Activated T-cell treated with anti-CD3 and anti-CD28 coated beads, Interleukin-2, amount 50 U/mL, for 72 hours (primary cell): ENCODE measurements around the gene ASXL3. TPM values are rescaled to one million over a fixed set of nuclear protein-coding genes. Genes with fewer than 3 reads are reported as not detected.

Experiments used
- ATAC-seq, 2 donors: fragments of 150-1000 bp; cut with Tn5 transposase; replicated peaks in 1 of 2; 2 replicates each; pipeline ENCODE4 v1.10.0; 2021; ENCODE audit warnings: moderate library complexity in 2 of 2, mild to moderate bottlenecking in 1 of 2
- DNase-seq, 2 donors: peaks; one replicate each; pipeline ENCODE4 v3.0.0; 2021 to 2022; ENCODE audit warnings: mixed read lengths in 1 of 2
- H3K27ac Mint-ChIP-seq: one replicate; pipeline ENCODE4 v1.8.0; 2022; ENCODE audit warnings: mild to moderate bottlenecking, moderate library complexity, mixed read lengths
- H3K27me3 Mint-ChIP-seq: one replicate; pipeline ENCODE4 v1.8.0; 2022; ENCODE audit warnings: low read depth, mixed read lengths
- H3K36me3 Mint-ChIP-seq, 2 donors: one replicate each; pipeline ENCODE4 v1.8.0; 2022; ENCODE audit warnings: mixed read lengths in 2 of 2, mild to moderate bottlenecking in 1 of 2; ENCODE audit not compliant: insufficient read depth in 2 of 2
- H3K4me1 Mint-ChIP-seq: one replicate; pipeline ENCODE4 v1.8.0; 2022; ENCODE audit warnings: low read depth, mixed read lengths
- H3K4me3 Mint-ChIP-seq, 2 donors: one replicate each; pipeline ENCODE4 v1.8.0; 2022; ENCODE audit warnings: mild to moderate bottlenecking in 2 of 2, mixed read lengths in 2 of 2, moderate library complexity in 2 of 2
- H3K9me3 Mint-ChIP-seq, 2 donors: one replicate each; pipeline ENCODE4 v1.8.0; 2022; ENCODE audit warnings: mixed read lengths in 2 of 2
- total RNA-seq, 2 donors: library from RNA; stranded (reverse); gene quantifications; one replicate each; pipeline ENCODE4 v1.2.3, GENCODE V29; 2022

The ASXL3 gene
- total RNA-seq, 2 donors from 2014 or later, result not detected

DNA sequence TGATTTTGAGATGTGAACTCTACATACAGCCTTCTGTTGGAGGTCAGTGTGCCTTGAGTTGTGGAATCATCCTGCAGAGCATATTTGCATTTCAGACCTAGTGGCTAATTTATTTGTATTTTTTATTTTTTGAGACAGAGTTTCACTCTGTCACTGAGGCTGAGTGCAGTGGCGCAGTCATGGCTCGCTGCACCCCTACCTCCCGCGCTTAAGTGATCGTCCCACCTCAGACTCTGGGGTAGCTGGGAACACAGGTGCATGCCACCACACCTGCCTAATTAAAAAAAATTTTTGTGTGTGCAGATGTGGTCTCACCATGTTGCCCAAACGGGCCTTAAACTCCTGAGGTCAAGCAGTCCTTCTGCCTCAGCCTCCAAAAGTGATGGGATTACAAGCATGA, 104.4 kb downstream of the ASXL3 start:
- H3K9me3 Mint-ChIP-seq, result peaks cover 0 to 10% of the 10 kb centered on the region in 2 donors

DNA sequence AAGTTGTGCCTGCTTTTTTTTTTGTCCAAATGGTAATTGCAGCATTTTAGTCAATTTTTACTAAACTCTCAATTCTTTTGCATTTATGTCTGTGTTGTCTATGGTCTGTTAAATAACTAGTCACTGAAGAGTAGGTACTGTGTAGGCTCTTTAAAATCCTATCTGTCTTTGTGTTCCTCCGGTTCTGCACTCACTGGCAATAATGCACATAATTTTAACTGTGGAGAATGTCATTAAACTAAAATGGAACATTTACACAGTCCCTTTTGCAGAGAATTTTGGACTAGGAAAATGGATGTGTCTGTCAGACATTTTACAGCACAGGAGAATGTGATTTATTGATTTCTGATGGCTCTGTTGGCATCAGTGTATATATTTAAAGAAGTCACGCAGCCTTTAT, 116.6 kb downstream of the ASXL3 start:
- H3K27ac Mint-ChIP-seq, result no peak overlapping the region
- H3K4me3 Mint-ChIP-seq, result no peak overlapping the region
- DNase-seq (no peak), ATAC-seq (no peak)
- H3K4me1 Mint-ChIP-seq, result no peaks in the 10 kb centered on the region
- H3K27me3 Mint-ChIP-seq, result no peaks in the 10 kb centered on the region
- H3K36me3 Mint-ChIP-seq, result no peaks in the 10 kb centered on the region
- peaks cover 9 to 10% of the 10 kb centered on the region in 2 donors for H3K9me3 Mint-ChIP-seq

More for the DNA sequence above, 104.4 kb downstream of the ASXL3 start:
- Mint-ChIP-seq H3K27ac (no peak overlapping the region), H3K27me3 (no peaks in the 10 kb centered on the region), H3K4me3 (no peak overlapping the region), H3K36me3 (no peaks in the 10 kb centered on the region), H3K4me1 (no peaks in the 10 kb centered on the region)
- ATAC-seq (no peak), DNase-seq (no peak)

DNA sequence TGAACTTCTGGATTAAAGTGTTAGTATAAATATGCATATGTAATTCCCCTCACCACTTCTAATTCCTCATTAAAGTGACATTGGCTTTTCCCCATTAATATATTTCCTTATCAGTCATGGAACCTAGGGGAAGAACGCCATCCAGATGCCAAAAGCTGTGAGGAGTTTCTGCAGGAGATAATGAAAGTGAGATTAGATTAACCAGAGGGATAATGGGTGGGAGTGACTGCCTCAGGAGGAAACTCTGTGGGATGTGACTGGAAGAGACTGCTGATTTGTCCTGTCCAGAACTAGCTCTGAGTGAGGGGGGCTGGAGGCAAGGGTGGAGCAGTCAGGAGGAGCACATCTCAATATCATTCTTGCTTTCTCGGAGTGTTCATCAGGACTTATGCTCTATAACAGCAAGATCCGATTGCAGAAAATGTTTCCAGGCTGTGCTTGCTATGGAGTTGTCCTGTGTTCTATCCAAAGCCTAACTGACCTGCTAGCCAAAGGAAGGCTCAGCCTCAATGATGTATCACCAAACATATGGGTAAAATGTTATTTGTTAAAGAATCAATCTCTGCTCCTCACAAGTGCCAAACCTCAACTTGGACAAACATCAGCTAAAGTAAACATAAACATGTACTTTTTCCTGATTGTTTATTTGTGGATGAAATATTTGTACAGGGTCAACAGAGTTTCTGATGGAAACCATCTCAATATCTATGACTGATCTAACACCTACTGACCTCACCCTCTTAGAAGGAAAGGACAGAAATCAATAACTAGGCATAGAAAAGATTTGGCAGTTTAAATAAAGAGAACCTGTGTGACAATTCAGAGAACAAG, 118.5 kb downstream of the ASXL3 start:
- H3K27ac Mint-ChIP-seq, result no peak overlapping the region
- DNase-seq, result no peak
- no peaks in the 10 kb centered on the region for H3K4me1 Mint-ChIP-seq
- H3K4me3 Mint-ChIP-seq, result no peak overlapping the region
- ATAC-seq, result no peak
- peaks cover 8 to 9% of the 10 kb centered on the region in 2 donors for H3K9me3 Mint-ChIP-seq
- no peaks in the 10 kb centered on the region for H3K27me3 Mint-ChIP-seq
- no peaks in the 10 kb centered on the region for H3K36me3 Mint-ChIP-seq

DNA sequence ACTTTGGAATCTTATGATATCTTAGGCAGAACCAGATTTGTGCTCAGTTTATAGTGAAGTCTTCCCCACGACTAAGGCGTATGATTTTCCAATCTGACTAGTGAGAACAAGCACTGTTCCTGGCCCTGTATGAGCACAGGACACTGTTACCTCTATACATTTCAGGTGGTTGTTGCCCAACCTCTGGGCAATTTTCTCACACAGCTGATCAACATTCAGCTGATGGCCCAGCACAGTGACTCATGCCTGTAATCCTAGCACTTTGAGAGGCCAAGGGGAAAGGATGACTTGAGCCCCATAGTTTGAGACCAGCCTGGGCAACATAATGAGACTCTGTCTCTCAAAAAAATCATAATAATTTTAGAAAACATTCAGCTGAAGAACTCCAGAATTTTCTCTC, 119.5 kb downstream of the ASXL3 start:
- H3K27me3 Mint-ChIP-seq, result no peaks in the 10 kb centered on the region
- H3K27ac Mint-ChIP-seq, result no peak overlapping the region
- H3K36me3 Mint-ChIP-seq, result no peaks in the 10 kb centered on the region
- H3K4me1 Mint-ChIP-seq, result no peaks in the 10 kb centered on the region
- ATAC-seq (no peak), DNase-seq (no peak)
- H3K4me3 Mint-ChIP-seq, result no peak overlapping the region
- H3K9me3 Mint-ChIP-seq, result peaks cover 7 to 10% of the 10 kb centered on the region in 2 donors

DNA sequence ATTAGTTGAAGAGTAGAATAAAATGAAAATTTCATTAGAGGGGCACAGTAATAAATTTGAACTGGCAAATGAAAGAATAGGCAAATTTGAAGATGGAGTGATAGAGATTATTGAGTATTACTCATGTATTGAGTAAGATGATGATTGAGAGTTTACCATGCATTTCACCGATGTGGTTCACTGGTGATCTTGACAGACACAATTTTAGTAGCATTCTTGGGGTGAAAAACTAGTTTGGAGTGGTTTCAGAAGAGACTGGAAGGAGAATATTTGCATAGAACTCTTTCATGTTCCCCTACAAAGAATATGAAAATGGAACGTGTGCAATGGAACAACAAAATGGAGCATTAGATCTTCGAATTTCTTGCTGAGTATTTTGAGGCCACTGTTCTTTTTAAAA, 121.4 kb downstream of the ASXL3 start:
- no peaks in the 10 kb centered on the region for H3K4me1 Mint-ChIP-seq
- DNase-seq (no peak), ATAC-seq (no peak)
- H3K27ac Mint-ChIP-seq, result no peak overlapping the region
- no peak overlapping the region for H3K4me3 Mint-ChIP-seq
- H3K27me3 Mint-ChIP-seq, result no peaks in the 10 kb centered on the region
- H3K9me3 Mint-ChIP-seq, result peaks cover 2 to 6% of the 10 kb centered on the region in 2 donors
- H3K36me3 Mint-ChIP-seq, result no peaks in the 10 kb centered on the region

DNA sequence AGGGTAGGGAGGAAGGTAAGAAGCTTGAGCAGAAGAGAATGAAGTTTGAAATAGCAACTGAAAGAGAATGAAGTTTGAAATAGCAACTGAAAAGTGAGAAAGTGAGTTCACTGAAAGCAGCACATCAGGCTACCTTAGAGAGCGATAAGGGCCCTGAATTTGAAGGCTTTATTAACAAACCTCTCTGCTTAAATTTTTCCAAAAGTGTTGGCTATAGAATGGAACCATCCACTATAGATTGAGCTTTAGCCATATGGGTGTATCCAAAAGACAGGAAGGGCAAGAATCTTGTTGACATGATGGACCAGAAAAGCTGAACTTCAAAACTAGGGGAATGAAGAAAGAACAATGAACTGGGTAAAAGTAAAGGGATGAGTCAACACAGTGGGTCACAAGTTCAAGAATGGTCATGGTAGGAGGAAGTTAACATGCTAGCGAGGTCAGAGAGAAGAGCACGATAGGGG, 122.5 kb downstream of the ASXL3 start:
- Mint-ChIP-seq H3K36me3 (no peaks in the 10 kb centered on the region), H3K27ac (no peak overlapping the region), H3K27me3 (no peaks in the 10 kb centered on the region), H3K4me1 (no peaks in the 10 kb centered on the region), H3K9me3 (peaks cover 0 to 6% of the 10 kb centered on the region in 2 donors), H3K4me3 (no peak overlapping the region)
- ATAC-seq (no peak), DNase-seq (no peak)

DNA sequence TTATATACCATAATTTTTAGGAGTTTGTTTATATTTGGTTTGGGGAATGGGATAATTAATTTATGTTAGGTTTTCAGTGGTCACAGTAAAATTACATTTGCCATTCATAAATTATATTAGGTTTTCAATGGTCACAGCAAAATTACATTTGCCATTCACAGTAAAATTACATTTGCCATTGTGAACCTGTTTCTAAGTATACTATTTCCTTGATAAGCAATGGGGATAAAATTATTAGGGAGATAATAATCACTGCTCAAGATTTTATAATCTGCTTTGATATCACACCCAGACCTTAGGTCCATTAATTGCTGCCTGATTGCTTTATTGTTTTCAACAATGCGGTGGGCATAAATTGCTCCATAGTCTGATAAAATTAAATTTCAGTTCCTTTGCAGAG, 124.6 kb downstream of the ASXL3 start:
- Mint-ChIP-seq H3K36me3 (no peaks in the 10 kb centered on the region), H3K27ac (no peak overlapping the region), H3K27me3 (no peaks in the 10 kb centered on the region), H3K4me1 (no peaks in the 10 kb centered on the region), H3K9me3 (peaks cover 0 to 8% of the 10 kb centered on the region in 2 donors), H3K4me3 (no peak overlapping the region)
- ATAC-seq (no peak), DNase-seq (no peak)

DNA sequence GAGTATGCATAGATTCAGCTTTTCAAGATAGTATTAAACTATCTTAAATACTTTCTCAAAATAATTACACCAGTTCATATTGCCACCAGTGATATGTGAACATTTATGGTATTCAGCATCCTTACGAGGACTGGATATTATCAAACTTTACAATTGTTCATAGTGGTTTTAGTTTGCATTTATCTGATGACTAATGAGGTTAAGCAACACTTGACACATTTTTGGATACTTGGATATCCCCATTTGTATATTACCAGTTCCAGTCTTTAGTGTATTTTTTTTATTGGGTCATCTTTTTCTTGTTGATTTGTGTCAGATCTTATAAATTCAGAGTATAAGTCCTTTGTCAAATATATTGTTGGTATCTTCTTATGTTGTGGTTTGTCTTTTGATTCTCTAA, 128.4 kb downstream of the ASXL3 start:
- no peaks in the 10 kb centered on the region for H3K36me3 Mint-ChIP-seq
- peaks cover 0 to 5% of the 10 kb centered on the region in 2 donors for H3K9me3 Mint-ChIP-seq
- no peaks in the 10 kb centered on the region for H3K4me1 Mint-ChIP-seq
- no peaks in the 10 kb centered on the region for H3K27me3 Mint-ChIP-seq
- no peak for ATAC-seq
- H3K27ac Mint-ChIP-seq, result no peak overlapping the region
- no peak overlapping the region for H3K4me3 Mint-ChIP-seq
- DNase-seq, result no peak

DNA sequence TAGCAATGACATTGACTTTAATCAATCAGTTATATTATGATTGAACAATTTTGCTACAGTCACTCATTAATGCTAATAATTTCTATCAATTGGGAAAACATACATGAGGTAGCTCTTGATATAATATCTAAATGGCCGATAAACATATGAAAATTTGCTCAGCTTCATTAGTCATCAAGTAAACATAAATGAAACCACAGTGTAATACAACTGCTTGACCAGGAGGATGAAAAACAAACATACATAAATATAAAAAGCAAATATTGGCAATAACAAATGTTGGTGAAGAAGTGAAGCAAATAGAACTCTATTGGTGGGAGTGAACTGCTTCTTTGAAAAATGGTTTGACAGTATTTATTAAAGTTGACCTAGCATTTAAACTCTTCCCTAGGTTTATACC, 130.9 kb downstream of the ASXL3 start:
- no peak overlapping the region for H3K27ac Mint-ChIP-seq
- no peaks in the 10 kb centered on the region for H3K36me3 Mint-ChIP-seq
- no peak for DNase-seq
- ATAC-seq, result no peak
- no peaks in the 10 kb centered on the region for H3K27me3 Mint-ChIP-seq
- H3K4me1 Mint-ChIP-seq, result no peaks in the 10 kb centered on the region
- peaks cover 1 to 6% of the 10 kb centered on the region in 2 donors for H3K9me3 Mint-ChIP-seq
- no peak overlapping the region for H3K4me3 Mint-ChIP-seq

DNA sequence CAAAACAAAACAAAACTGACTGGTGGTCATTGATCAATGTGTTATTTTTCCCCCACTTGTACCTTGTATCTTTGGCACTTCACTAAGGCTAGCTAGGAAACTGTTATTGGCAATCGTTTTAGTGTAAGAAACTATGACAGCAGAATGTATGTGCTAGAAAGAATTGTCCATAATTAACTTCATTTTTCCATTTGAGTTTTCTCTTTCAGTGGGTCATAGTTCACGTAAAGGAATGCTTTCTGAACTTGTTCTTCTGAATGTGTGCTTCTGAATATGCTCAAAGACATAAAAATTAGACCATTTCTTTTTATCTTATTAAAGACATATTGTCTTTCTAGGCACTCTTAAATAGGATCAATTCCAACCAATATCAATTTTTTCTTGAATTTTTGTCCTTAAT, 132.2 kb downstream of the ASXL3 start:
- Mint-ChIP-seq H3K27ac (no peak overlapping the region), H3K9me3 (peaks cover 1 to 11% of the 10 kb centered on the region in 2 donors), H3K36me3 (no peaks in the 10 kb centered on the region), H3K4me3 (no peak overlapping the region), H3K4me1 (no peaks in the 10 kb centered on the region), H3K27me3 (no peaks in the 10 kb centered on the region)
- ATAC-seq, result no peak
- no peak for DNase-seq

DNA sequence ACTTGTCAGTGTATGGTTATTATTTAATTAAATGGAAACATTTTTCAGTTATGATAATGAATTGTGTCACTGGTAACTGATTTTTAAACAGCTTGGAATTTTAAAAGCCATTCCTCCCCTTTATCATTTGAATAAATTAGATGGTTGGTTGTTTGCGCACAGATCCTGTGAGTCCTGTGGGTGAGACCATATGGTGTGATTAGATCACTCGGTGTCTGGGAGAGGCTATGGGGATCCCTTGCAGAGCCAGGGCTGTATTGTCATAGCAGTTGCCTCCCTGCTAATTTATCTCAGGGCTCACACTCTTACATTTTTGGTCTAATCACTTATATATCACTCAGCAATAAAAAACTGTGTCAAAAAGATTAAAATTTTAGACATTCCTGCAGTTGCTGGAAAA, 133.5 kb downstream of the ASXL3 start:
- Mint-ChIP-seq H3K36me3 (no peaks in the 10 kb centered on the region), H3K4me1 (no peaks in the 10 kb centered on the region)
- DNase-seq, result no peak

DNA sequence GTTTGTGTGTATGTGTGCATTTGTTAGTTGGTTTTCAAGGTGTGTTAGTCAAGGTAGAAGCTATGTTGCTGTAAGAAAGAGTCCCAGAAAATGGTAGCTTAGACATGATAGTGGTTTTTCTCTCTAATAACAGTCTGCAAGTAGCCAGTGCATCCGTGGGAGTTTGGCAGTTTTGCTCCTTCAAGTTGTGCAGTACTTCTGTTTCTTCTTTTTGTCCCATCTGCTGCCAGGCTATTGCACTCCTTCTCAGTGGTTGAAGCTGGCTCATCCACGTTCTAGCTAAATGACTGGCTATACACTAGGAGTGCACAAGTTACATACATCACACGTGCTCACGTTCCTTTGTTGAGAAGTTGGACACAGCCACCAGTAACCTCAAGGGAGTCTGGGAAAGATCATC, 134.7 kb downstream of the ASXL3 start:
- H3K36me3 Mint-ChIP-seq, result no peaks in the 10 kb centered on the region
- ATAC-seq (no peak), DNase-seq (no peak)
- peaks cover 1 to 10% of the 10 kb centered on the region in 2 donors for H3K9me3 Mint-ChIP-seq
- H3K27ac Mint-ChIP-seq, result no peak overlapping the region
- no peaks in the 10 kb centered on the region for H3K4me1 Mint-ChIP-seq
- no peak overlapping the region for H3K4me3 Mint-ChIP-seq
- no peaks in the 10 kb centered on the region for H3K27me3 Mint-ChIP-seq

More for the DNA sequence above, 133.5 kb downstream of the ASXL3 start:
- ATAC-seq, result no peak
- H3K9me3 Mint-ChIP-seq, result peaks cover 1 to 11% of the 10 kb centered on the region in 2 donors
- no peak overlapping the region for H3K27ac Mint-ChIP-seq
- H3K4me3 Mint-ChIP-seq, result no peak overlapping the region
- H3K27me3 Mint-ChIP-seq, result no peaks in the 10 kb centered on the region

DNA sequence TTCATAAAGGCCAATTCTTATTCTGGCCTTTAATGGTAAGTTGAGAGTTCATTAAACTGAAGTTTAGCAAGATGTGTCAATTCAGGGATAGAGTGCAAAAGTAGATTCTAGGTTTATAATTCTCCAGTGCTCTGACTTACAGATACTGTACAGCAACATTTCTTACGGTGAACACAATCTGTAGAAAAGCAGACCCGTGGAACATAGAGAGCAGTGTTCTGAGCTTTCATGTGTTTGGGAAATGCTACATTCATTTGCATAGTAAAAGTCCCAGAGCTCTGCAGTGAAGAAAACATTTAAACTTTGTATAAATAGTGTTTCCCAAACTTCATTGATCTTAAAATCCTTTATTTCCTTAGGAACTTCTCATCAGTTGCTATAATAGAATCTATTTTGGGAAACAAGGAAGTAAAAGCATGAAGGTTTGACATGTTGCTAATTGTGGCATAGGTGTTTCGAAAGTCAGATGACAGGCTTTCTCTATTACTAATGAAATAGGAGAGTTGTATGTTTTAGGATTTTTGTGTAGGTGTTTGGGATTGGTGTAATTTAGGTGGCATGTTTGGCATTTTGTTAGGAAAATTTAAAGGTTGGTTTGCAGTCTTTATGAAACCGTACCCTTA, 138.2 kb downstream of the ASXL3 start:
- H3K4me3 Mint-ChIP-seq, result no peak overlapping the region
- H3K4me1 Mint-ChIP-seq, result no peaks in the 10 kb centered on the region
- peaks cover 6 to 13% of the 10 kb centered on the region in 2 donors for H3K9me3 Mint-ChIP-seq
- no peaks in the 10 kb centered on the region for H3K27me3 Mint-ChIP-seq
- H3K27ac Mint-ChIP-seq, result no peak overlapping the region
- ATAC-seq (no peak), DNase-seq (no peak)
- no peaks in the 10 kb centered on the region for H3K36me3 Mint-ChIP-seq
